Karpas-422 (cell line): ENCODE results near the gene CPNE5. TPM values are rescaled to one million over a fixed set of nuclear protein-coding genes. Genes with fewer than 3 reads are reported as not detected.

Source experiments
- DNase-seq: peaks from one replicate; pipeline ENCODE4 v3.0.0-alpha.2; 2015
- H2AFZ ChIP-seq: fragments of 200-600 bp; sonication (generic); 2 replicates; pipeline ENCODE4 v1.6.1; 2014; ENCODE audit warnings: antibody characterized with exemption, low read length, mixed read lengths
- H3K27ac ChIP-seq: fragments of 200-600 bp; sonication (generic); 2 replicates; pipeline ENCODE4 v1.5.1; 2014; ENCODE audit warnings: mild to moderate bottlenecking, low read length, moderate library complexity
- H3K27me3 ChIP-seq: fragments of 200-600 bp; sonication (generic); 2 replicates; pipeline ENCODE4 v1.6.1; 2014; ENCODE audit warnings: low read length, mixed read lengths
- H3K36me3 ChIP-seq: fragments of 200-600 bp; sonication (generic); 2 replicates; pipeline ENCODE4 v1.6.1; 2014; ENCODE audit warnings: low read length, mixed read lengths; ENCODE audit not compliant: insufficient read depth
- H3K4me1 ChIP-seq: fragments of 200-600 bp; sonication (generic); 2 replicates; pipeline ENCODE4 v1.6.1; 2014; ENCODE audit warnings: mild to moderate bottlenecking, low read length, mixed read lengths
- H3K4me2 ChIP-seq: fragments of 200-600 bp; sonication (generic); 2 replicates; pipeline ENCODE4 v1.6.1; 2014; ENCODE audit warnings: low read length, low read depth, mild to moderate bottlenecking; ENCODE audit not compliant: poor library complexity, severe bottlenecking
- H3K4me3 ChIP-seq: fragments of 200-600 bp; sonication (generic); 2 replicates; pipeline ENCODE4 v1.5.1; 2014; ENCODE audit warnings: mild to moderate bottlenecking, antibody characterized with exemption, low read length, mixed read lengths
- H3K79me2 ChIP-seq: fragments of 200-600 bp; sonication (generic); 2 replicates; pipeline ENCODE4 v1.6.1; 2014; ENCODE audit warnings: mild to moderate bottlenecking, low read length, mixed read lengths
- H3K9ac ChIP-seq: fragments of 200-600 bp; sonication (generic); 2 replicates; pipeline ENCODE4 v1.6.0; 2014; ENCODE audit warnings: low read length
- H3K9me2 ChIP-seq: fragments of 200-600 bp; sonication (generic), shearing (Covaris generic); replicated peaks from 2 replicates; pipeline ENCODE4 v1.6.0; 2014; ENCODE audit warnings: mild to moderate bottlenecking, low read length, moderate library complexity; ENCODE audit not compliant: insufficient read depth
- H3K9me3 ChIP-seq: fragments of 300-700, 200-600 bp; sonication (generic); 2 replicates; pipeline ENCODE4 v1.6.1; 2014; ENCODE audit warnings: low read length, mixed read lengths
- H4K20me1 ChIP-seq: fragments of 200-600 bp; sonication (generic); 2 replicates; pipeline ENCODE4 v1.6.1; 2014; ENCODE audit warnings: mild to moderate bottlenecking, antibody characterized with exemption, low read length, low read depth; ENCODE audit not compliant: insufficient read depth
- total RNA-seq: library from RNA; depleted of rRNA; stranded (reverse); fragments of >200 nt; shearing (Covaris generic); gene quantifications from 2 replicates; pipeline ENCODE4 v1.2.3, GENCODE V29; 2014; ENCODE audit warnings: low replicate concordance

Gene CPNE5
- total RNA-seq, 1 experiment from 2014 or later = 0.63 TPM

DNA sequence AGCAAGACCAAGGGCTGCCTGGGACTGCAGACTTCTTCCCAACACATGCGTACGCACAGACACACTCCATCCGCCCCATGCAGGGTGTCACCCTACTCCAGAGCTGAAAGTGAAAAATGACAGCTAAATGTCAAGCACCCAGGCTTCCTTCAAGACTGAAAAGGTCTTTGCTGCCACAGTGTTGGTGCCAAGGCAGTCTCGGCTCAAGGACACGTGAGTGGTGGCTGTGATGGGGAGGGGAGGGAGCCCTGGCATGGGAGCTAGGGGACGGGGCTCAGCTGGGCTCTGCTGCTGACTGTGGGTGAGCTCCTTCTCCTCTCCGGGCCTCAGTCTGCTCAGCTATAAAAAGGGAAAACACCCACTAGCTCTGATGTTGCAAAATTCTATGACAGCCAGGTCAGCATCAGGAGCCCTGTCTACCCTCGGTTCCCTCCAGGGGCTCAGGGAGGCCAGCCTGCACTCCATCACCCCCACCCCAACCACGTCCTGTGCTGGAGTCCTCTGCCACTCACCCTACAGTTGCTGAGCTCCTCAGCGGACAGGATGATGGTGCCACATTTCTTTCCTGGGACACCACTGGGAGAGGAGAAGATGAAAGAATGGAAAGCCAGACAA lies 47.6 kb downstream of the CPNE5 start:
- no peak overlapping the region for H3K4me3 ChIP-seq
- H3K9me2 ChIP-seq = no peaks in the 10 kb centered on the region
- DNase-seq = no peak
- H3K79me2 ChIP-seq = no peaks in the 10 kb centered on the region
- no peaks in the 10 kb centered on the region for H3K27me3 ChIP-seq
- H3K27ac ChIP-seq = no peak overlapping the region
- H3K4me1 ChIP-seq = peaks cover 10% of the 10 kb centered on the region
- H3K9me3 ChIP-seq = no peaks in the 10 kb centered on the region
- no peak overlapping the region for H3K9ac ChIP-seq
- H4K20me1 ChIP-seq = no peaks in the 10 kb centered on the region
- H2AFZ ChIP-seq = no peak overlapping the region
- H3K36me3 ChIP-seq = no peaks in the 10 kb centered on the region
- no peak overlapping the region for H3K4me2 ChIP-seq

DNA sequence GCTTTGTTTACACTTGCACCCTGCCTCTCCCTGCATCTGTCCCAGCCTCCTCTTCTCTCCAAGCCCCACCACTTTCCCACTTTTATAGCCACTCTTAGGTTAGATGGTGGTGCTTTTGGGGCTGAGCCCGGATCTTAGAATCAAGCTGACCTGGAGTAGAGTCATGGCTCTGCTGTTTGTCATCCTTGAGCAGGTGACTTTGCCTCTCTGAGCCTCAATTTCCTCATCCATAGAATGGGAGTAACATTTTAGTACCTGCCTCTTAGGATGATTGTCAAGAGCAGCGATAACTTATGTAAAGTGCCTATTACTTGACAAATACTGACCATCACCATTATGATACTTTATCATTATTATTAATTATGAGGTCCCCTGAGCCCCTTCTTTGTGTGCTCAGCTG lies 48.2 kb downstream of the CPNE5 start:
- Histone ChIP-seq H3K27me3 (no peaks in the 10 kb centered on the region), H3K36me3 (no peaks in the 10 kb centered on the region), H3K9me3 (no peaks in the 10 kb centered on the region), H4K20me1 (no peaks in the 10 kb centered on the region), H3K79me2 (no peaks in the 10 kb centered on the region), H3K27ac (no peak overlapping the region), H3K9me2 (no peaks in the 10 kb centered on the region), H3K4me1 (peaks cover 10% of the 10 kb centered on the region), H3K4me2 (no peak overlapping the region), H3K4me3 (no peak overlapping the region), H2AFZ (no peak overlapping the region), H3K9ac (no peak overlapping the region)
- DNase-seq = no peak

DNA sequence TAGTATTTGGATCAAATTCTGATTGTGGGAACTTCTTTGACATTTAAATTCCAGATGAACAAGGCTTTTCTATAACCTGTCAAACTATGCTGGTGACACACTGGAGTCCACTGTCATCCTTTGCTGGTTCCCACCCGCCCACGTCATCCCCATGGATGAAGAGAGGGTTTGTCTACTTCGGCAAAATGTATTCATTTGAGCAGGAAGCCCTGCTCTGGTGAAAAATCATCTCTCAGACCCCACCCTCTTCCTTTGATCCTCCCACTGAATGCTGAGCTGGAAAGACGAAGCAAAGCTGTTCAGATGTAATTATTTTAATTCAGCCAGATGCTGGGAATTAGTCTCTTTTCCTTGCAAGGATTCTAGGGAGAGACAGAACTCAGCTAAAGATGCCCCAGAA lies 50.5 kb downstream of the CPNE5 start:
- no peak for DNase-seq
- Histone ChIP-seq H3K4me2 (no peak overlapping the region), H3K27me3 (no peaks in the 10 kb centered on the region), H3K36me3 (no peaks in the 10 kb centered on the region), H3K27ac (no peak overlapping the region), H4K20me1 (no peaks in the 10 kb centered on the region), H3K4me3 (no peak overlapping the region), H2AFZ (no peak overlapping the region), H3K9me2 (no peaks in the 10 kb centered on the region), H3K9ac (no peak overlapping the region), H3K9me3 (no peaks in the 10 kb centered on the region), H3K4me1 (peaks cover 3% of the 10 kb centered on the region), H3K79me2 (no peaks in the 10 kb centered on the region)

DNA sequence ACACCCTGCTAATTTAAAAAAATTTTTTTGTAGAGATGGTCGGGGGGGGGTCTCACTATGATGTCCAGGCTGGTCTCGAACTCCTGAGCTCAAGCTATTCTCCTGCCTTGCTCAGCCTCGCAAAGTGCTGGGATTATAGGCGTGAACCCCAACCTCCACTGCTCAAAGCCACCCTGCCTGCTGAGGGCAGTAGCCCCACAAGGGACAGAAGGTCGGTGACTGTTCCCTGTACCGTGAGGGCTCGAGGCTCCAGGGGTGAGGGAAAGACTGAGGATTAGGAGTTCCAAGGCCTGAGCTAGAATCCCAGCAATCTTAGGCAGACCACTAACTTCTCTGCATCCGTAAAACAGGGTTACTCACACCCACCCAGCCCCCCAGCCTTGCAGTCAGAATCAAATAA lies 51.1 kb downstream of the CPNE5 start:
- H3K4me3 ChIP-seq = no peak overlapping the region
- H3K36me3 ChIP-seq = no peaks in the 10 kb centered on the region
- no peak for DNase-seq
- no peaks in the 10 kb centered on the region for H3K79me2 ChIP-seq
- no peak overlapping the region for H3K27ac ChIP-seq
- no peak overlapping the region for H3K9ac ChIP-seq
- no peaks in the 10 kb centered on the region for H4K20me1 ChIP-seq
- no peak overlapping the region for H2AFZ ChIP-seq
- H3K9me2 ChIP-seq = no peaks in the 10 kb centered on the region
- no peak overlapping the region for H3K4me2 ChIP-seq
- H3K4me1 ChIP-seq = no peaks in the 10 kb centered on the region
- no peaks in the 10 kb centered on the region for H3K27me3 ChIP-seq
- no peaks in the 10 kb centered on the region for H3K9me3 ChIP-seq

DNA sequence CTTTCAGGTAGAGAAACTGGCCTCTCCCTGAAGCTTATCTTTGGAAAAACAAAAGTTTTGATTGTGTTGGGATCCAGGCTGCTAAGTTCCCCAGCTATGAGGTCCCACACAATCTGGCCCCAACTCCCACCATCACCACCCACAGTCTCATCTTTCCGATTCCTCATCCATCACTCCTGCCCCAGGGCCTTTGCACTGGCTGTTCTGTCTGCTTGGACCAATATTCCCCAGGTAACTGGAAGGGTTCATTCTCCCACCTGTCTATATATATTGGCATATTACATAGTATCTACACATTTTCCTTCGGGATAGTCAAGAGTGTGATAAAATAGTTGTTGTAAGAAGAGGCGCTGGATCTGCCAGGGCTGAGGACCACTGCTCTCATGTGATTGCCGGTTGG lies 52.0 kb downstream of the CPNE5 start:
- H3K9me2 ChIP-seq = no peaks in the 10 kb centered on the region
- H3K4me1 ChIP-seq = peaks cover 1% of the 10 kb centered on the region
- no peaks in the 10 kb centered on the region for H3K27me3 ChIP-seq
- no peak for DNase-seq
- H3K36me3 ChIP-seq = no peaks in the 10 kb centered on the region
- no peak overlapping the region for H2AFZ ChIP-seq
- H3K4me2 ChIP-seq = no peak overlapping the region
- H3K27ac ChIP-seq = no peak overlapping the region
- H3K4me3 ChIP-seq = no peak overlapping the region
- no peaks in the 10 kb centered on the region for H3K9me3 ChIP-seq
- no peaks in the 10 kb centered on the region for H3K79me2 ChIP-seq
- H4K20me1 ChIP-seq = no peaks in the 10 kb centered on the region
- no peak overlapping the region for H3K9ac ChIP-seq

DNA sequence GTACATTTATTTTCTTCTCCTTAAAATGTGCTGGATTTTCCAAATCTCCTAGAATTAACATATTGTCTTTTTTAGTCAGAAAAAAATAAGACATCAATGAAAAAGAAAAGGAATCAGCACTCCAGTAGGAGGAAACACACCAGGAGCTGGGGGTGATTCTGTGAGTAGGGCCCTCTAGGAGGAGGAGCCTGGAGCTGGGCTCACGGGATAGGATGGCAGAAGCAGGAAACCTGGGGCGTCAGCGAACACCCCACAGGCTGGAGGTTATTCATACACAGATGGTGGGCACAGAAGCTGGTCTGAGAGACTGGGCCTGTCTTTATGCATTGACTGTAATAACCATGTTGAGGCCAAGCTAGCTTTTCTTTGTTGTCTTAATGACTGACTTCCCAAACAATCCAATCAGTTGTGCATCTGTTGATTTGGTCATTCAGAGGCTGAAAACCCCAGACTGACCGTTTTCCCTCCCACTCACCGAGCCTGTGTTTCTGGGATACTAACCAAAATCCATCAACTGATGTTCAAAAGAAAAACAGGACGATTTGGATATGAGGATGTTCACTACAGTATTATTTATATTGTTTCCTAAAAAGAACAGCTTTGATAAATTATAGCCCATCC lies 53.1 kb downstream of the CPNE5 start:
- Histone ChIP-seq H3K9ac (no peak overlapping the region), H3K4me3 (no peak overlapping the region), H3K27ac (no peak overlapping the region), H3K4me2 (no peak overlapping the region), H3K79me2 (no peaks in the 10 kb centered on the region), H3K36me3 (no peaks in the 10 kb centered on the region), H4K20me1 (no peaks in the 10 kb centered on the region), H2AFZ (no peak overlapping the region), H3K4me1 (peaks cover 12% of the 10 kb centered on the region), H3K27me3 (no peaks in the 10 kb centered on the region), H3K9me3 (no peaks in the 10 kb centered on the region), H3K9me2 (no peaks in the 10 kb centered on the region)
- DNase-seq = no peak

DNA sequence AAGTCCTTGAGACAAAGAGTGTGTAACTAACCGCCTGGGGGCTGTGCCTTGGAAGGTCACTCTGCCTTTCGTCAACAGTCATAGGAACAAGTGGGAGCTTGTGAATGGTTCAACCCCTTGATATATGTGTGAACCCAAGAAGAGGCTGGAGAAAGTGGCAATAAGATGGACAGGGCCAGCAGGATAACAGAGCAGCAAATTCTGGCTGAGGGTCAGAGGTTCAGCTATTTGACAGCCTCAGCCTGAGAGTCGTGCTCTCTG lies 54.9 kb downstream of the CPNE5 start:
- Histone ChIP-seq H3K9ac (no peak overlapping the region), H3K9me2 (no peaks in the 10 kb centered on the region), H3K4me1 (peaks cover 21% of the 10 kb centered on the region), H3K4me2 (no peak overlapping the region), H3K79me2 (no peaks in the 10 kb centered on the region), H2AFZ (no peak overlapping the region), H3K4me3 (no peak overlapping the region), H4K20me1 (no peaks in the 10 kb centered on the region), H3K36me3 (no peaks in the 10 kb centered on the region), H3K27ac (no peak overlapping the region), H3K27me3 (no peaks in the 10 kb centered on the region), H3K9me3 (no peaks in the 10 kb centered on the region)
- no peak for DNase-seq

DNA sequence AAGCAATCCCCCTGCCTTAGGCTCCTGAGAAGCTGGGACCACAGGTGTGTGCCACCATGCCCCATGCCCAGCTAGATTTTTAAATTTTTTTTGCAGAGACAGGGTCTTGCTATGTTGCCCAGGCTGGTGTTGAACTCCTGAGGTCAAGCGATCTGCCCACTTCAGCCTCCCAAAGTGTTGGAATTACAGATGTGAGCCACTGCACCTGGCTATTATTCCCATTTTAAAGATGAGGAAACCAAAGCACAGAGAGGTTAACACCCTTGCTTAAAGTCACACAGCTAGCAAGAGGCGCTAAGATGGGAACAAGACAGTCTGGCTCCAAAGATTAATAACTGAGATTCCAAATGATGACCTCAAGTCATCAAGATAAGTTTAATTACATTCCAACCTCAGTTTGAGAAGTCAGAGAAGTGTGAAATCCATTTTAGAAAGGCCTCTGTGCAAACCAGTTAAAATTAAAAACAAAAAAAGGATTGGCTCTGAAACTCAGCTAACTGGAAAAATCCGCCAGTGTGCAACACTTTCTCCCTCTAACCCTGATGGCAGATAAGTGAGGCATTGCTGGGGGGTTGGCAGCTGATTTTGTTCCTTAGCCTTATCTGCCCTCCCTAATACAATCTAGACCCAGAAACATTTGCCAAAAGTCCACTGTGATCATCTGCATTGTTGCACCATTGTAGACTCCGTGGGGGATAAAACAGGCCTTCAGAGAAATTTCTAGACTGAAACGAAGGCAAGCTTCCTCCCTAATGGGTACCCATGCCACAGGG lies 55.5 kb downstream of the CPNE5 start:
- H2AFZ ChIP-seq = no peak overlapping the region
- no peaks in the 10 kb centered on the region for H3K9me3 ChIP-seq
- no peaks in the 10 kb centered on the region for H3K27me3 ChIP-seq
- no peaks in the 10 kb centered on the region for H3K9me2 ChIP-seq
- no peaks in the 10 kb centered on the region for H3K36me3 ChIP-seq
- H4K20me1 ChIP-seq = no peaks in the 10 kb centered on the region
- no peak overlapping the region for H3K9ac ChIP-seq
- no peak overlapping the region for H3K4me2 ChIP-seq
- DNase-seq = no peak
- H3K4me3 ChIP-seq = no peak overlapping the region
- peaks cover 21% of the 10 kb centered on the region for H3K4me1 ChIP-seq
- no peak overlapping the region for H3K27ac ChIP-seq
- no peaks in the 10 kb centered on the region for H3K79me2 ChIP-seq
